NCI-H2227 (cell line): ENCODE results near the gene ZBTB4.
A peak's percentile ranks its signal among the peaks of the same experiment; 100 is the strongest.

Source experiments
- DNase-seq: peaks from one replicate; lab custom pipeline; 2025; ENCODE audit not compliant: unreplicated experiment; lab: John Stamatoyannopoulos, UW

Gene ZBTB4

GRCh38 chr17:7479213-7480088 lies at the start of gene ZBTB4:
Gene ZBTB4, minus strand, starts transcription at chr17:7479631. Its CDS starts 12,830 bp downstream, at chr17:7466801.
- DNase-seq = peak; percentile 65

GRCh38 chr17:7528842-7529241 lies 49.4 kb upstream of the ZBTB4 start:
- DNase-seq = no peak

- DNase-seq = no peak
Observed at GRCh38 chr17:7523033-7523432, 43.6 kb upstream of the ZBTB4 start.

- no peak for DNase-seq
Observed at GRCh38 chr17:7515911-7516610, 36.6 kb upstream of the ZBTB4 start.

GRCh38 chr17:7513850-7514419 lies 34.5 kb upstream of the ZBTB4 start:
- no peak for DNase-seq

- no peak for DNase-seq
Observed at GRCh38 chr17:7512824-7513540, 33.6 kb upstream of the ZBTB4 start.

GRCh38 chr17:7512105-7512504 lies 32.7 kb upstream of the ZBTB4 start:
- no peak for DNase-seq

GRCh38 chr17:7511108-7511507 lies 31.7 kb upstream of the ZBTB4 start:
- no peak for DNase-seq

GRCh38 chr17:7509937-7510336 lies 30.5 kb upstream of the ZBTB4 start:
- no peak for DNase-seq

- DNase-seq = no peak
Observed at GRCh38 chr17:7508846-7509245, 29.4 kb upstream of the ZBTB4 start.

GRCh38 chr17:7508145-7508544 lies 28.7 kb upstream of the ZBTB4 start:
- no peak for DNase-seq

GRCh38 chr17:7503521-7503920 lies 24.1 kb upstream of the ZBTB4 start:
- DNase-seq = no peak

- no peak for DNase-seq
Observed at GRCh38 chr17:7502987-7503386, 23.6 kb upstream of the ZBTB4 start.

GRCh38 chr17:7502171-7502847 lies 22.9 kb upstream of the ZBTB4 start:
- DNase-seq = no peak

- DNase-seq = no peak
Observed at GRCh38 chr17:7501729-7502128, 22.3 kb upstream of the ZBTB4 start.

GRCh38 chr17:7499161-7499560 lies 19.7 kb upstream of the ZBTB4 start:
- DNase-seq = no peak

- no peak for DNase-seq
Observed at GRCh38 chr17:7497636-7498035, 18.2 kb upstream of the ZBTB4 start.

GRCh38 chr17:7497228-7497627 lies 17.8 kb upstream of the ZBTB4 start:
- no peak for DNase-seq

- no peak for DNase-seq
Observed at GRCh38 chr17:7496470-7497183, 17.2 kb upstream of the ZBTB4 start.

GRCh38 chr17:7495906-7496434 lies 16.5 kb upstream of the ZBTB4 start:
- DNase-seq = no peak
